Bone marrow (tissue), 2 donors: ENCODE data around the gene GLIPR2.
A peak's percentile ranks its signal among the peaks of the same experiment; 100 is the strongest.
"Not testable (repeated sequence)": the region's sequence is repeated elsewhere in the genome, so short reads cannot be mapped to it uniquely, and the experiment has no call there.

ENCODE experiments used
- DNase-seq, 2 donors: peaks; one replicate each; lab custom pipeline; 2025; lab: John Stamatoyannopoulos, UW

GLIPR2 gene

GRCh38 chr9:36136272-36136893, at the start of gene GLIPR2:
Gene GLIPR2, plus strand, starts transcription at chr9:36136733. Its CDS starts 46 bp downstream, at chr9:36136779.
- DNase-seq: peak; percentile 31 to 50

- DNase-seq: not testable (repeated sequence)
Observed at GRCh38 chr9:36087054-36087453, 49.5 kb upstream of the GLIPR2 start.

GRCh38 chr9:36088020-36088419, 48.5 kb upstream of the GLIPR2 start:
- DNase-seq: no peak

- peak in 1 of 2 donors; percentile 13 for DNase-seq
Observed at GRCh38 chr9:36091026-36091953, 45.2 kb upstream of the GLIPR2 start.

- no peak for DNase-seq
Observed at GRCh38 chr9:36092014-36092413, 44.5 kb upstream of the GLIPR2 start.

- peak in 1 of 2 donors; percentile 69 for DNase-seq
Observed at GRCh38 chr9:36092509-36093215, 43.9 kb upstream of the GLIPR2 start.

- no peak for DNase-seq
Observed at GRCh38 chr9:36093384-36093783, 43.1 kb upstream of the GLIPR2 start.

GRCh38 chr9:36099718-36100117, 36.8 kb upstream of the GLIPR2 start:
- no peak for DNase-seq

GRCh38 chr9:36100532-36100931, 36.0 kb upstream of the GLIPR2 start:
- no peak for DNase-seq

- DNase-seq: no peak
Observed at GRCh38 chr9:36101916-36102741, 34.4 kb upstream of the GLIPR2 start.

- peak; percentile 37 to 84 for DNase-seq
Observed at GRCh38 chr9:36102742-36103495, 33.6 kb upstream of the GLIPR2 start.

GRCh38 chr9:36109071-36109470, 27.5 kb upstream of the GLIPR2 start:
- DNase-seq: no peak

GRCh38 chr9:36110434-36110833, 26.1 kb upstream of the GLIPR2 start:
- DNase-seq: no peak

- no peak for DNase-seq
Observed at GRCh38 chr9:36112516-36112915, 24.0 kb upstream of the GLIPR2 start.

GRCh38 chr9:36113999-36114398, 22.5 kb upstream of the GLIPR2 start:
- no peak for DNase-seq

GRCh38 chr9:36116593-36116992, 19.9 kb upstream of the GLIPR2 start:
- DNase-seq: no peak

GRCh38 chr9:36118201-36118600, 18.3 kb upstream of the GLIPR2 start:
- no peak for DNase-seq

GRCh38 chr9:36118706-36119105, 17.8 kb upstream of the GLIPR2 start:
- no peak for DNase-seq

- no peak for DNase-seq
Observed at GRCh38 chr9:36119476-36119875, 17.1 kb upstream of the GLIPR2 start.

GRCh38 chr9:36120705-36121104, 15.8 kb upstream of the GLIPR2 start:
- no peak for DNase-seq

GRCh38 chr9:36121971-36122370, 14.6 kb upstream of the GLIPR2 start:
- no peak for DNase-seq
